IMR-90 (cell line): ENCODE measurements around the gene AHNAK2. TPM values are rescaled to one million over a fixed set of nuclear protein-coding genes. Genes with fewer than 3 reads are reported as not detected.

Experiments used
- ATAC-seq: fragments of 200-7000 bp; cut with Tn5 transposase; 2 replicates; pipeline ENCODE4 v1.9.1; 2020; ENCODE audit warnings: low read depth, mild to moderate bottlenecking, moderate library complexity
- BruUV-seq: library from RNA; stranded (reverse); fragments of 400-500 nt; replicated peaks from 2 replicates; lab custom pipeline; 2021; lab: Mats Ljungman, UMichigan
- CTCF ChIA-PET: fragments of 300-600 bp; formaldehyde crosslinking; extraction: SDS; loops from one replicate; lab custom pipeline; 2021; ENCODE audit warnings: antibody characterized with exemption; lab: Yijun Ruan, JAX
- POLR2A ChIA-PET: fragments of 300-600 bp; sonication (Branson Sonifier 250); formaldehyde crosslinking; loops from one replicate; lab custom pipeline; 2022; ENCODE audit warnings: antibody characterized with exemption; ENCODE audit not compliant: unreplicated experiment; lab: Charles Lee
- DNase-seq: peaks from one replicate; pipeline ENCODE4 v3.0.0; 2013
- H2AFZ ChIP-seq: replicated peaks from 2 replicates; pipeline ENCODE3; 2013; ENCODE audit warnings: low read length, mild to moderate bottlenecking; ENCODE audit not compliant: poor library complexity
- H2AK5ac ChIP-seq: 2 replicates; pipeline ENCODE4 v1.6.1; 2013; ENCODE audit warnings: low read depth, low read length, inconsistent platforms
- H2AK9ac ChIP-seq: replicated peaks from 2 replicates; pipeline ENCODE3; 2013; ENCODE audit warnings: mild to moderate bottlenecking, low read depth, low read length, moderate library complexity; ENCODE audit not compliant: poor library complexity
- H2BK120ac ChIP-seq: 2 replicates; pipeline ENCODE4 v1.6.1; 2013; ENCODE audit warnings: low read depth, low read length, inconsistent platforms
- H2BK15ac ChIP-seq: 3 replicates; pipeline ENCODE4 v1.6.1; 2013; ENCODE audit warnings: low read depth, low read length, inconsistent platforms
- H2BK20ac ChIP-seq: 2 replicates; pipeline ENCODE4 v1.6.1; 2013; ENCODE audit warnings: low read depth, mild to moderate bottlenecking, inconsistent platforms, low read length, moderate library complexity
- H2BK5ac ChIP-seq: 2 replicates; pipeline ENCODE4 v1.6.1; 2013; ENCODE audit warnings: mild to moderate bottlenecking, low read depth, low read length, inconsistent platforms; ENCODE audit not compliant: poor library complexity, severe bottlenecking
- H3K14ac ChIP-seq: replicated peaks from 2 replicates; pipeline ENCODE4 v1.6.1; 2013; ENCODE audit warnings: low read depth, low read length, inconsistent platforms
- H3K18ac ChIP-seq: 2 replicates; pipeline ENCODE4 v1.6.1; 2013; ENCODE audit warnings: low read depth, low read length, control low read depth
- H3K23ac ChIP-seq: 2 replicates; pipeline ENCODE4 v1.6.1; 2013; ENCODE audit warnings: low read depth, low read length, inconsistent platforms
- H3K27ac ChIP-seq: 2 replicates; pipeline ENCODE4 v1.5.1; 2013; ENCODE audit warnings: mild to moderate bottlenecking, control low read depth, low read length; ENCODE audit not compliant: insufficient read depth
- H3K27me3 ChIP-seq: 2 replicates; pipeline ENCODE4 v1.6.1; 2013; ENCODE audit warnings: low read length; ENCODE audit not compliant: control insufficient read depth, insufficient read depth
- H3K36me3 ChIP-seq: 2 replicates; pipeline ENCODE4 v1.6.1; 2013; ENCODE audit warnings: low read length, mixed read lengths; ENCODE audit not compliant: control insufficient read depth, insufficient read depth
- H3K4ac ChIP-seq: 2 replicates; pipeline ENCODE4 v1.6.1; 2013; ENCODE audit warnings: low read depth, low read length, inconsistent platforms
- H3K4me1 ChIP-seq: 2 replicates; pipeline ENCODE4 v1.6.1; 2013; ENCODE audit warnings: low read length, mixed read lengths; ENCODE audit not compliant: control insufficient read depth, insufficient read depth
- H3K4me2 ChIP-seq: 2 replicates; pipeline ENCODE4 v1.6.1; 2013; ENCODE audit warnings: low read depth, mild to moderate bottlenecking, control low read depth, low read length, moderate library complexity
- H3K4me3 ChIP-seq: 2 replicates; pipeline ENCODE4 v1.5.1; 2013; ENCODE audit warnings: low read depth, mild to moderate bottlenecking, control low read depth, low read length, moderate library complexity; ENCODE audit not compliant: insufficient read depth
- H3K56ac ChIP-seq: 2 replicates; pipeline ENCODE4 v1.6.1; 2013; ENCODE audit warnings: low read length, inconsistent platforms; ENCODE audit not compliant: insufficient read depth; ENCODE audit errors: extremely low read depth
- H3K79me1 ChIP-seq, 2 experiments: 2 replicates each; pipeline ENCODE4 v1.6.1; 2013; ENCODE audit warnings: low read length in 2 of 2, inconsistent platforms in 1 of 2, low read depth in 1 of 2
- H3K9ac ChIP-seq: 2 replicates; pipeline ENCODE4 v1.6.1; 2013; ENCODE audit warnings: low read depth, low read length, control low read depth
- H3K9me1 ChIP-seq: 2 replicates; pipeline ENCODE4 v1.6.1; 2013; ENCODE audit warnings: low read length, inconsistent platforms; ENCODE audit not compliant: insufficient read depth
- H3K9me3 ChIP-seq: 2 replicates; pipeline ENCODE4 v1.6.1; 2013; ENCODE audit warnings: low read length; ENCODE audit not compliant: control insufficient read depth, insufficient read depth
- H4K20me1 ChIP-seq: 2 replicates; pipeline ENCODE4 v1.6.1; 2013; ENCODE audit warnings: low read length, inconsistent platforms; ENCODE audit not compliant: insufficient read depth
- H4K5ac ChIP-seq: 2 replicates; pipeline ENCODE4 v1.6.1; 2013; ENCODE audit warnings: mild to moderate bottlenecking, low read depth, low read length, control low read depth
- H4K8ac ChIP-seq, 2 experiments: 2 replicates each; pipeline ENCODE4 v1.6.1; 2013; ENCODE audit warnings: low read depth in 2 of 2, low read length in 2 of 2, control low read depth in 1 of 2, inconsistent platforms in 1 of 2
- H4K91ac ChIP-seq: 2 replicates; pipeline ENCODE4 v1.6.1; 2013; ENCODE audit warnings: low read depth, low read length, inconsistent platforms; ENCODE audit not compliant: insufficient read depth
- BHLHE40 ChIP-seq: fragments of 150-350 bp; IDR thresholded peaks from 2 replicates; pipeline ENCODE4 v1.6.1; 2016; ENCODE audit warnings: mild to moderate bottlenecking, low read depth, low read length
- WGBS, 2 experiments: methylation state at CpG; one replicate each; pipeline versions ENCODE4 v1.1.5 to v1.1.7; 2013; ENCODE audit warnings: missing lambda C conversion rate in 2 of 2; ENCODE audit not compliant: insufficient read length in 1 of 2; ENCODE audit errors: extremely low coverage in 2 of 2; 5-methylcytosine and 5-hydroxymethylcytosine counted together
- dilution Hi-C: fragments of 300-500 bp; cut with HindIII; formaldehyde crosslinking; loops from one replicate; pipeline ENCODE4 v1.14.3; 2018; ENCODE audit warnings: low sequenced_read_pairs; ENCODE audit not compliant: unreplicated experiment
- in situ Hi-C: fragments of 300-500 bp; cut with MboI; formaldehyde crosslinking; loops from 3 replicates; pipeline ENCODE4 v1.14.3; 2019; ENCODE audit warnings: low sequenced_read_pairs, inconsistent platforms, mixed read lengths
- intact Hi-C: fragments of 100-400 bp; cut with micrococcal nuclease; formaldehyde crosslinking; loops from 2 replicates; pipeline ENCODE4 v1.10.0; 2022
- polyA plus RNA-seq, 3 experiments: library from polyadenylated mRNA; depleted of rRNA; stranded (reverse); fragments of >200 nt; gene quantifications; 2 replicates each; pipeline ENCODE4 v1.2.3, GENCODE V29; 2012; ENCODE audit warnings: low replicate concordance in 1 of 3
- total RNA-seq: library from RNA; depleted of rRNA; stranded (reverse); fragments of >200 nt; gene quantifications from 2 replicates; pipeline ENCODE4 v1.2.3, GENCODE V29; 2012
- TF ChIP-seq, protein P1 (sequence below): conservative IDR thresholded peaks from 2 replicates; pipeline ENCODE4 v1.5.1; 2012; ENCODE audit warnings: mild to moderate bottlenecking, low read depth, low read length, improper control_type of control experiment

Gene AHNAK2
- total and polyA plus RNA-seq, 2 of the 4 experiments (the other 2 are of a cell fraction): 2.6 to 7.9 TPM

DNA sequence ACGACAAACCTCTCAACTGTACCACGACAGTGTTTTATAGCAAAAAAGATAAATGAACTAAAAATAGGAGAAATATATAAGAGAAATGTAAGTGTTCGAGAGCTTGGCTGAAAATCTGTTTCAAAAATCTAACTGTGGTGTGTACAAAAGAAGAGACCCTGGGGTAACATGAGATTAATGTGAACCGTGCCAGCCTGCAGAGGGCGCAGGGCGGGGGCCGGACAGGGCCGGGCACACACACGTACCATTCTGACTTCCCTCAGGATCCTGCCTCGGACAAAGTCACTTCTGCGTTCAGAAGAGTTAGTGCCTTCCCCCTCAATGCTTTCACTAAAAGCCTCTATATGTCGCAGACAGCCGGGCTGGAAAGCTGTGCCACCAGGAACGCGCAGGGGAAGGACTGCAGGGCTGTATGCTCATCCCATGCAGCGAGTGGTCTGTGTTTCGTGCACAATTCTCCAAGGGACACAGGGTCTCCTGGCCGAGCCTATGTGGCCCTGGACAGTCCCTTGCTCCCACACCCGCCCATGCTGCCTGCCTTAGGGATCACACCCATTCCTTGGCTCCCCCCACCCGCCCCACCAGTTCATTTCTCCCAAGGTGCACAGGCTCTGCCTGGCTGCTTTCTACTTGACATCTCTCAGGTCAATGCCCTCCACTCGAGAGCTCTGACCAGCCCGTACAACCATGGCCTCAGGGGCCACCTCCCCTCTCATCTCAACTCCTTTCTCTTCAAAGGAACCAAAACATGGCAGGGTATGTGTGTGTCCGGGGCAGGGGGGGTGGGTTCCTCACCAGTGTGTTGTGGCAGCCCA lies 34.2 kb upstream of the AHNAK2 start:
- peaks cover 26% of the 10 kb centered on the region for H3K9me1 ChIP-seq
- ChIA-PET CTCF (interaction anchor here (0.6 to 1.0 kb wide), 3 partner anchors 32 to 492 kb away, joined by 3 read pairs; no protein-coding TSS in a partner anchor), POLR2A (interaction anchor here (0.6 kb wide), 1 partner anchor 28 kb away, joined by 3 read pairs; no protein-coding TSS in a partner anchor)
- no peak overlapping the region for H2BK15ac ChIP-seq
- H4K5ac ChIP-seq: no peak overlapping the region
- peaks cover 20 to 56% of the 10 kb centered on the region in 2 experiments for H3K79me1 ChIP-seq
- H2BK20ac ChIP-seq: no peak overlapping the region
- H2BK120ac ChIP-seq: no peak overlapping the region
- peaks cover 68% of the 10 kb centered on the region for H4K20me1 ChIP-seq
- peaks cover 28% of the 10 kb centered on the region for H3K36me3 ChIP-seq
- in situ Hi-C loops (no loop called here), intact Hi-C loops (no loop called here), dilution Hi-C loops (no loop called here)
- no peak overlapping the region for H3K9ac ChIP-seq
- H2AK9ac ChIP-seq: no peak overlapping the region
- H3K18ac ChIP-seq: no peak overlapping the region
- no peak overlapping the region for H3K27ac ChIP-seq
- no peak overlapping the region for H2AK5ac ChIP-seq
- no TSS peak for BruUV-seq
- no peak for DNase-seq
- peak overlapping the region; percentile 69 for H2AFZ ChIP-seq
- ATAC-seq: no peak
- H3K27me3 ChIP-seq: no peaks in the 10 kb centered on the region
- TF ChIP-seq, protein P1, sequence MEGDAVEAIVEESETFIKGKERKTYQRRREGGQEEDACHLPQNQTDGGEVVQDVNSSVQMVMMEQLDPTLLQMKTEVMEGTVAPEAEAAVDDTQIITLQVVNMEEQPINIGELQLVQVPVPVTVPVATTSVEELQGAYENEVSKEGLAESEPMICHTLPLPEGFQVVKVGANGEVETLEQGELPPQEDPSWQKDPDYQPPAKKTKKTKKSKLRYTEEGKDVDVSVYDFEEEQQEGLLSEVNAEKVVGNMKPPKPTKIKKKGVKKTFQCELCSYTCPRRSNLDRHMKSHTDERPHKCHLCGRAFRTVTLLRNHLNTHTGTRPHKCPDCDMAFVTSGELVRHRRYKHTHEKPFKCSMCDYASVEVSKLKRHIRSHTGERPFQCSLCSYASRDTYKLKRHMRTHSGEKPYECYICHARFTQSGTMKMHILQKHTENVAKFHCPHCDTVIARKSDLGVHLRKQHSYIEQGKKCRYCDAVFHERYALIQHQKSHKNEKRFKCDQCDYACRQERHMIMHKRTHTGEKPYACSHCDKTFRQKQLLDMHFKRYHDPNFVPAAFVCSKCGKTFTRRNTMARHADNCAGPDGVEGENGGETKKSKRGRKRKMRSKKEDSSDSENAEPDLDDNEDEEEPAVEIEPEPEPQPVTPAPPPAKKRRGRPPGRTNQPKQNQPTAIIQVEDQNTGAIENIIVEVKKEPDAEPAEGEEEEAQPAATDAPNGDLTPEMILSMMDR: peak; percentile 10; the same call in 1 of the 2 replicates
- TF ChIP-seq BHLHE40: no peak
- H4K8ac ChIP-seq: no peak overlapping the region
- H3K4me3 ChIP-seq: no peak overlapping the region
- no peaks in the 10 kb centered on the region for H3K9me3 ChIP-seq
- no peak overlapping the region for H3K56ac ChIP-seq
- H3K4me2 ChIP-seq: no peak overlapping the region
- H3K4ac ChIP-seq: no peak overlapping the region; the same call in 1 of the 2 replicates
- H3K4me1 ChIP-seq: peaks cover 22% of the 10 kb centered on the region
- 75% methylated on average over 11 of the region's 23 CpGs; no CpG with 5 or more reads in 1 of the 2 experiments for WGBS, 2 experiments
- H3K14ac ChIP-seq: no peak overlapping the region
- no peak overlapping the region for H4K91ac ChIP-seq
- no peak overlapping the region for H2BK5ac ChIP-seq
- H3K23ac ChIP-seq: no peak overlapping the region
